ENCODE data around the gene PCMTD2.

GRCh38 chr20:64240243-64241015 lies 15.1 kb upstream of the PCMTD2 start:
- no peak for TF ChIP-seq CTCF (IDR thresholded peaks at IDR 0.05)
- no peak for TF ChIP-seq POLR2A (IDR thresholded peaks at IDR 0.05)
